Suppressor macrophage (primary cell): ENCODE measurements around the gene TMEM115.

Source experiments
- DNase-seq, 4 experiments: peaks; one replicate each; pipeline ENCODE4 v3.0.0-alpha.2; 2020 to 2022

TMEM115 gene

GRCh38 chr3:50330330-50330729 is 29.0 kb downstream of the TMEM115 start:
- DNase-seq = no peak

- peak; percentile 97 to 99 (median 98) for DNase-seq
Observed at GRCh38 chr3:50327943-50328691, 31.2 kb downstream of the TMEM115 start, which contains the start of gene TUSC2. Gene TUSC2 (minus strand): TSS chr3:50328223. CDS start chr3:50328099, 124 bp downstream.

GRCh38 chr3:50327129-50327528 is 32.2 kb downstream of the TMEM115 start:
- DNase-seq = no peak

- DNase-seq = no peak
Observed at GRCh38 chr3:50326182-50326541, 33.2 kb downstream of the TMEM115 start.

GRCh38 chr3:50325497-50326181 is 33.7 kb downstream of the TMEM115 start:
- no peak for DNase-seq

- DNase-seq = no peak
Observed at GRCh38 chr3:50325113-50325480, 34.2 kb downstream of the TMEM115 start.

- peak; percentile 72 to 82 (median 73) for DNase-seq
Observed at GRCh38 chr3:50324351-50325112, 34.8 kb downstream of the TMEM115 start.

- DNase-seq = peak; percentile 24 to 58 (median 50)
Observed at GRCh38 chr3:50323614-50324199, 35.6 kb downstream of the TMEM115 start.

- peak; percentile 32 to 68 (median 66) for DNase-seq
Observed at GRCh38 chr3:50323092-50323600, 36.2 kb downstream of the TMEM115 start.

GRCh38 chr3:50322386-50323091 is 36.8 kb downstream of the TMEM115 start, which contains the start of gene HYAL2:
Gene HYAL2 (minus strand): TSS chr3:50322745. CDS start chr3:50320489, 2,256 bp downstream.
- DNase-seq = peak in 1 of 4 experiments; percentile 21

GRCh38 chr3:50322115-50322385 is 37.3 kb downstream of the TMEM115 start:
- DNase-seq = no peak

- DNase-seq = peak; percentile 86 to 96 (median 93)
Observed at GRCh38 chr3:50321336-50322114, 37.8 kb downstream of the TMEM115 start.

GRCh38 chr3:50320853-50321335 is 38.4 kb downstream of the TMEM115 start:
- DNase-seq = peak; percentile 71 to 91 (median 80)

- DNase-seq = no peak
Observed at GRCh38 chr3:50319894-50320625, 39.3 kb downstream of the TMEM115 start.

- DNase-seq = no peak
Observed at GRCh38 chr3:50319181-50319893, 40.0 kb downstream of the TMEM115 start.

GRCh38 chr3:50318615-50319014 is 40.7 kb downstream of the TMEM115 start:
- DNase-seq = peak; percentile 24 to 69 (median 56)

GRCh38 chr3:50318163-50318562 is 41.2 kb downstream of the TMEM115 start:
- DNase-seq = no peak

GRCh38 chr3:50317300-50317699 is 42.0 kb downstream of the TMEM115 start:
- no peak for DNase-seq

GRCh38 chr3:50316657-50317242 is 42.6 kb downstream of the TMEM115 start:
- no peak for DNase-seq
